Measurements from ENCODE around the gene CRIP1. TPM values are rescaled to one million over a fixed set of nuclear protein-coding genes. Genes with fewer than 3 reads are reported as not detected.

CRIP1 gene
- total RNA-seq, 2 donors from 2014 or later: 451 to 842 TPM

- no peaks in the 10 kb centered on the region for H3K9me3 ChIP-seq (ENCODE audit: control insufficient read depth, low read length, poor library complexity, severe bottlenecking)
- no peak overlapping the region for H3K4me3 Mint-ChIP-seq
- ATAC-seq (no peak), DNase-seq (no peak)
- peak overlapping the region; percentile 32 for H3K27ac Mint-ChIP-seq
- H3K27me3 Mint-ChIP-seq: no peaks in the 10 kb centered on the region
- H3K4me1 Mint-ChIP-seq: peaks cover 6% of the 10 kb centered on the region
- H3K36me3 Mint-ChIP-seq (ENCODE audit: low read depth): peaks cover 2% of the 10 kb centered on the region
Observed at GRCh38 chr14:105445901-105446845, 40.5 kb upstream of the CRIP1 start.

GRCh38 chr14:105446971-105447370, 39.7 kb upstream of the CRIP1 start:
- DNase-seq (no peak), ATAC-seq (no peak)
- H3K9me3 ChIP-seq (ENCODE audit: control insufficient read depth, low read length, poor library complexity, severe bottlenecking): no peaks in the 10 kb centered on the region
- Mint-ChIP-seq H3K4me1 (peaks cover 4% of the 10 kb centered on the region), H3K27ac (peak overlapping the region; percentile 32), H3K4me3 (no peak overlapping the region), H3K27me3 (no peaks in the 10 kb centered on the region), H3K36me3 (ENCODE audit: low read depth) (no peaks in the 10 kb centered on the region)

GRCh38 chr14:105447651-105448640, 38.7 kb upstream of the CRIP1 start:
- Mint-ChIP-seq H3K27ac (no peak overlapping the region), H3K4me3 (no peak overlapping the region), H3K36me3 (ENCODE audit: low read depth) (no peaks in the 10 kb centered on the region), H3K4me1 (peaks cover 4% of the 10 kb centered on the region), H3K27me3 (no peaks in the 10 kb centered on the region)
- ATAC-seq (peak; percentile 6), DNase-seq (no peak)
- no peaks in the 10 kb centered on the region for H3K9me3 ChIP-seq (ENCODE audit: control insufficient read depth, low read length, poor library complexity, severe bottlenecking)

GRCh38 chr14:105448706-105449111, 38.0 kb upstream of the CRIP1 start:
- DNase-seq: peak; percentile 59 to 72 (median 60)
- H3K9me3 ChIP-seq (ENCODE audit: control insufficient read depth, low read length, poor library complexity, severe bottlenecking): no peaks in the 10 kb centered on the region

GRCh38 chr14:105449276-105450122, 37.2 kb upstream of the CRIP1 start:
- DNase-seq (no peak), ATAC-seq (no peak)
- Mint-ChIP-seq H3K27ac (no peak overlapping the region), H3K4me1 (peaks cover 4% of the 10 kb centered on the region), H3K27me3 (no peaks in the 10 kb centered on the region), H3K36me3 (ENCODE audit: low read depth) (no peaks in the 10 kb centered on the region), H3K4me3 (no peak overlapping the region)
- no peaks in the 10 kb centered on the region for H3K9me3 ChIP-seq (ENCODE audit: control insufficient read depth, low read length, poor library complexity, severe bottlenecking)

More at GRCh38 chr14:105448706-105449111, 38.0 kb upstream of the CRIP1 start:
- Mint-ChIP-seq H3K27me3 (no peaks in the 10 kb centered on the region), H3K4me3 (no peak overlapping the region), H3K4me1 (peaks cover 4% of the 10 kb centered on the region), H3K27ac (no peak overlapping the region), H3K36me3 (ENCODE audit: low read depth) (no peaks in the 10 kb centered on the region)
- ATAC-seq: peak; percentile 98

GRCh38 chr14:105450123-105450505, 36.6 kb upstream of the CRIP1 start:
- H3K4me1 Mint-ChIP-seq: peaks cover 4% of the 10 kb centered on the region
- no peaks in the 10 kb centered on the region for H3K36me3 Mint-ChIP-seq (ENCODE audit: low read depth)
- ATAC-seq: no peak
- H3K27me3 Mint-ChIP-seq: no peaks in the 10 kb centered on the region
- DNase-seq: no peak
- H3K4me3 Mint-ChIP-seq: no peak overlapping the region
- no peaks in the 10 kb centered on the region for H3K9me3 ChIP-seq (ENCODE audit: control insufficient read depth, low read length, poor library complexity, severe bottlenecking)
- no peak overlapping the region for H3K27ac Mint-ChIP-seq

- no peaks in the 10 kb centered on the region for H3K9me3 ChIP-seq (ENCODE audit: control insufficient read depth, low read length, poor library complexity, severe bottlenecking)
- Mint-ChIP-seq H3K27me3 (no peaks in the 10 kb centered on the region), H3K27ac (no peak overlapping the region), H3K4me3 (no peak overlapping the region), H3K4me1 (peaks cover 6% of the 10 kb centered on the region), H3K36me3 (ENCODE audit: low read depth) (no peaks in the 10 kb centered on the region)
- no peak for DNase-seq
- no peak for ATAC-seq
Observed at GRCh38 chr14:105450864-105451720, 35.6 kb upstream of the CRIP1 start.

GRCh38 chr14:105452963-105453362, 33.7 kb upstream of the CRIP1 start:
- Mint-ChIP-seq H3K36me3 (ENCODE audit: low read depth) (no peaks in the 10 kb centered on the region), H3K4me3 (no peak overlapping the region), H3K27ac (no peak overlapping the region), H3K4me1 (peaks cover 5% of the 10 kb centered on the region), H3K27me3 (no peaks in the 10 kb centered on the region)
- H3K9me3 ChIP-seq (ENCODE audit: control insufficient read depth, low read length, poor library complexity, severe bottlenecking): no peaks in the 10 kb centered on the region
- no peak for ATAC-seq
- DNase-seq: no peak

- no peaks in the 10 kb centered on the region for H3K27me3 Mint-ChIP-seq
- H3K36me3 Mint-ChIP-seq (ENCODE audit: low read depth): no peaks in the 10 kb centered on the region
- no peak for DNase-seq
- H3K4me1 Mint-ChIP-seq: peaks cover 2% of the 10 kb centered on the region
- ATAC-seq: no peak
- no peak overlapping the region for H3K4me3 Mint-ChIP-seq
- H3K27ac Mint-ChIP-seq: no peak overlapping the region
- no peaks in the 10 kb centered on the region for H3K9me3 ChIP-seq (ENCODE audit: control insufficient read depth, low read length, poor library complexity, severe bottlenecking)
Observed at GRCh38 chr14:105453847-105454246, 32.8 kb upstream of the CRIP1 start.

GRCh38 chr14:105455086-105455640, 31.5 kb upstream of the CRIP1 start:
- no peak for ATAC-seq
- no peaks in the 10 kb centered on the region for H3K27me3 Mint-ChIP-seq
- DNase-seq: no peak
- H3K4me1 Mint-ChIP-seq: peaks cover 2% of the 10 kb centered on the region
- no peaks in the 10 kb centered on the region for H3K36me3 Mint-ChIP-seq (ENCODE audit: low read depth)
- no peak overlapping the region for H3K4me3 Mint-ChIP-seq
- H3K27ac Mint-ChIP-seq: peak overlapping the region; percentile 9
- H3K9me3 ChIP-seq (ENCODE audit: control insufficient read depth, low read length, poor library complexity, severe bottlenecking): no peaks in the 10 kb centered on the region

- Mint-ChIP-seq H3K27me3 (no peaks in the 10 kb centered on the region), H3K36me3 (ENCODE audit: low read depth) (no peaks in the 10 kb centered on the region), H3K27ac (no peak overlapping the region), H3K4me3 (no peak overlapping the region), H3K4me1 (peaks cover 2% of the 10 kb centered on the region)
- H3K9me3 ChIP-seq (ENCODE audit: control insufficient read depth, low read length, poor library complexity, severe bottlenecking): no peaks in the 10 kb centered on the region
- DNase-seq (no peak), ATAC-seq (no peak)
Observed at GRCh38 chr14:105455766-105456660, 30.7 kb upstream of the CRIP1 start.
